Measurements from ENCODE around the gene TINCR.
"Not testable (repeated sequence)": the region's sequence is repeated elsewhere in the genome, so short reads cannot be mapped to it uniquely, and the experiment has no call there.

Gene TINCR

DNA sequence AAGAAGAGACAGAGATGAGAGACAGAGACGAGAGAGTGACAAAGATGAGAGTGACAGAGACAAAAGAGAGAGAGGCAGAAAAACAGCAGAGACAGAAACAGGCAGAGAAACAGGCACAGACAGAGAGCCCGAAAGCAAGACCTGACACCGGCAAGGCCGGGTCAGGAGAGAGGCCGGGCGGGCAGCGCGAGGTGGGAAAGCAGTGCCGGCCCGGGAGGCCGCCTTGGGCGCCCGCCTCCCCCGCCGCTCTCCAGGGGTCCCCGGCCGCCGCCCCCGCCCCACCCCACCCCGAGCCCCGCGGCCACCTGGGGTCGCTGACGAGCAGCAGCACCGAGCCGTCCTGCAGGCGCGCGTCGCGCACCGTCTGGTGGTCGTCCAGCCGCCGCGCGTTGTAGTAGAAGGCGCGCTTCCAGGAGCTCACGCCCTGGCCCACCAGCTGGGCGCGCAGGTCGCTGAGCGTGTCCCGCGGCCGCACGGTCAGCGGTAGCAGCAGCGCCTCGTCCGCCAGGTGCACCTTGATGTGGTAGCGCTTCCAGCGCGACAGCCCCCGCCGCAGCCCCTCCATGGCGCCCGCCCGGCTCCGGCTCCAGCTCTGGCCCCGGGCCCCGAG lies at the start of gene TINCR:
Gene TINCR (minus strand): TSS at position 594 of the 610 bp plus-strand sequence.
- no peak for DNase-seq (ENCODE audit: low spot score)

DNA sequence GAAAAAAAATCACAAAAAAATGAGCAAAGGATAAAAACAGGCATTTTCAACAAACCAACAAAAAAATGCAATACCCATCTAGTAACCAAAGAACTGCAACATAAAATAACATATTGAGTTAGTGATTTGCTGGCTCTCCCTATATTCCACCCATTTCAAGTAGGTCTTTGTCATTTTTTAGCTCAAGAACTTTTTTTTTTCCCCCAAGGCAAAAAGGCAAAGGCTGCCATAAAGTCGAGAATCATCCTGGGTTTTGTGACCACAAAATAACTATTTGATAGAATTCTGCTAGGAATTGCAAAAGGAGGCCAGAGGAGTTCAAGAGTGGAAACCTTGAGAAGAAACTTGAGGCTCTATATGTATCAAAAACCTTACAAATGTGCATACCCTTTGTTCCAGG lies 49.3 kb upstream of the TINCR start:
- no peak for DNase-seq (ENCODE audit: low spot score)

DNA sequence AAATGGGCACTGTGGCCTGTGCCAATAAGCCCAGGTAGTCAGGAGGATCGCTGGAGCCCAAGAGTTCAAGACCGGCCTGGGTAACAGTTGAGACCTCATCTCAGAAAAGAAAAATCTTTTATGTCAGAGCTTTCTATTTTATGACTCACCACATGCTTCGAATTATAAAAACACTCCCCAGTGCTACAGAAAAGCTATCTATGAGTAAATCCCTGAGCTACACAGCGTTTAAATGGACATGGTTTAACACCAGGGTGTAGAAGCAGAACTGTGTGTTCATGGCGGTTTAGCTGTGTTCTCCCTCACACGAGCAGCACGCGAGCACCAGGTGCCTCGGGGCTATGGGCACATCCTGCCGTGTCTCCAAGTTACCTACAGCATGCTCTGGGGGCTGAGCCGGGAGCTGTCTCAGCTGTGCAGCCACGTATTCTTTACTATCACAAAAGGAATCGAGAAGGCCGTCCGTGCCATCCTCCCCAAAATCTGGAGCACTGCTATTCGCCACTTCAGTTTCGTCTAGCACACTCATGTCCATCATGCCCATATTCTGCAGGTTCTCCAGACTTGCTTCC lies 48.1 kb upstream of the TINCR start:
- peak; percentile 40 for DNase-seq (ENCODE audit: low spot score)

GRCh38 chr19:5612891-5613865 lies 45.4 kb upstream of the TINCR start:
- no peak for DNase-seq (ENCODE audit: low spot score)

DNA sequence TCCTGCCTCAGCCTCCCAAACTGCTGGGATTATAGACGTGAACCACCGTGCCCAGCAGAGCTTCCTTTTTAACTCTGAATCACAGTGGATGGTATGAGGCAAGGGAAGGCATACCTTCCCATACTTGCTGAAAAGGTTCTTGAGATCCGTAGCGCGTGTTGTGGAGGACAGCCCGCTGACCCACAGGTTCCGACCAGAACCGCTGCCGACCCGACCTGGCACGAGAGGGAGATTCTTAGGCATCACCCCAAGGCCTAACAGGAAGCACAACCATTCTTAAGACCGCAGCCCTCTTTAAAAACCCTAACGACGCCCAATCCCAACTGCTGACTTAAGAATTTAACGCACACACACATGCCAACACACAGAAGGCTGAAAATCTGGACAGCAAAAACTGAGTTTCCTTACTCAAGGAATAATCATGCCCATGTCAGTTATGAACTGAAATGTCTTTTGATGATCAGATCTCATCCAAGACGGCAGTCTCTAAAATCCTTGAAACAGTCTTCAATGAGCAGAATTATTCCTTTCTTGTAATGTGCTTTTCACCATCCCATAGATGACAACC lies 42.2 kb upstream of the TINCR start:
- DNase-seq (ENCODE audit: low spot score): no peak

GRCh38 chr19:5608766-5609165 lies 41.0 kb upstream of the TINCR start:
- not testable (repeated sequence) for DNase-seq (ENCODE audit: low spot score)

DNA sequence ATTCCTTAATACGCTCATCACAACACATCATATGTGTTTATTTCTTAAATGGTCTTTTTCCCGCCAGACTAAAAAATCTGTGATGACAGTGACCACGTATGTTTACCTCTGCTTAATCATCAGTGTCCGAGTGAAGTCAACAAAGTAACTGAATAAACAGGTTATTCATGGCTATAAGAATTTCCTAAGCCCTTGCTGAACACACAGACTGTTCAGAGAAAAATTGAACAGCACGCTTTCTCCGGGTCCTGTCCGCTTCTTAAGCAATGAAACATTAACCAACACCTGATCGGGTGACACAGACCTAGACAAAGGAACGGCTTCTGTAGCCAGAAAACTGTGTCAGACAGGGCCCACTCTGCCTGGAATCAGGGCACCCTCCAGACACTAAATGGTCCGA lies 40.5 kb upstream of the TINCR start:
- DNase-seq (ENCODE audit: low spot score): no peak

GRCh38 chr19:5607318-5608275 lies 39.8 kb upstream of the TINCR start:
- DNase-seq (ENCODE audit: low spot score): no peak

DNA sequence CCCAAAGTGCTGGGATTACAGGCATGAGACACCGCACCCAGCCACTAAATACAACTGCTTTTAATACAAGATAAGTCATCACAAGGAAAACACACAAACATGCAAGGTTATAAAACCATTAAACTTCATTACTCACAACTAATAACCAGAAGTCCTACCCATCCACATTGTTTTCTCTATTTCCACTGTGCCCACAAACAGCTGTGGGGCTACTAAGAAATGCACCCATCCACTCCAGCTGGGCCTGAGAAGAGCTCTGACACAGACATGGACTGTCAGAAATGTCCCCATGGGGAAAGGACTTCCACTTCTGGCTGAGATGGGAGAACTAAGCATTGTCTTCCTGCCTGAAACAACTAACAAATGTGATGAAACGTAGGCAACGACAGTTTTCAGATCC lies 37.6 kb upstream of the TINCR start:
- no peak for DNase-seq (ENCODE audit: low spot score)

DNA sequence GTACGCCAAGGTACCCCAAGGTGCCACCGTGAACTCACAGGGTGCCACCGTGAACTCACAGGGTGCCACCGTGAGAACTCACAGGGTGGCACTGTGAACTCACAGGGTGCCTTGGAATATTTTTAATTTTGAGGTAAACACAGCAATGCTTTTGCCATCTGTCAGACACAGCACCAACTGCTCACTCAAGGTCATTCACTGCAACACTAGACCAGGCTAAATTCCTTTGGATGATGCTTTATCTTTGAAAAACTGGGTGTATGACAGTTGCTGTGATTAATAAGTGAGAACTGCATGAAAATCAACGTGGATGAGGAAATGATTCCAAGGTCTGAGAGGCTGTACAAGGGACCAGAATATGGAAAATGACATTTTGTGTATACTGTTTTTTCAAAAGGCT lies 35.9 kb upstream of the TINCR start:
- DNase-seq (ENCODE audit: low spot score): no peak

GRCh38 chr19:5600797-5601196 lies 33.0 kb upstream of the TINCR start:
- no peak for DNase-seq (ENCODE audit: low spot score)

GRCh38 chr19:5595745-5596144 lies 28.0 kb upstream of the TINCR start:
- no peak for DNase-seq (ENCODE audit: low spot score)

DNA sequence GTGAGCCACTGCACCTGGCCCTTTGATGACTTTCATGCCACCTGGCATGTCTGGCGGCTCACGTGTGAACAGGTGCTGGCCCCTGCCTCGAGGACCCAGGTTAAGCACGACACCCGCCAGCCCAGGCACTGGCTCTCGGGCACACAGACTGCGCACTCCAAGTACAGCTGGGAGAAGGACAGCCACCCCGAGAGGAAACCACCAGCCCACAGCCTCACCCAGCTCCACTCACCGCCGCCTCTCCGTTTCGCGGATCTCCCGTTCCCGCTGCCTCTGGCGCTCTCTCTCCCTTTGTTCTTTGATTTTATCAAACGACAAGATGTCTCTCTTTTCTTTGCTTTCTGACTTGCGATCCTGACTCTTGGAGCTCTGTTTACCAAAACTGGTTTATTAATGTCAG lies 27.4 kb upstream of the TINCR start:
- no peak for DNase-seq (ENCODE audit: low spot score)

DNA sequence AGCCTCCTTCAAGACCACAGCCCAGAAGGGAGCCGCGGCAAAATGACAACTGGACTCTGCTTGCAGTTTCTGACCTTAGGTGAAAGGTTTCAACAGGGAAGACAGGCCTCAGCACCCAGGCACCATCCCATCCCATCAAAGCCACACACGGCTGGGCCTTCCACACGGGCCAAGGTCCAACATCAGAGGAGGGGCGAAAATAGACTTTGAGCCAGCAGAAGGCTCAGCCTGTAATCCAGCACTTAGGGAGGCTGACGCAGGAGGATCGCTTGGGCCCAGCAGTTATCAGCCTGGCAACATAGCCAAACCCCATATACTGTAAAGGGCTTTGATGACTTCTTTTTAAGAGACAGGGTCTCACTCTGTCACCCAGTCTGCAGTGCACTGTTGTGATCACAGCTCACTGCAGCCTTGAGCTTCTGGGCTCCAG lies 26.8 kb upstream of the TINCR start:
- no peak for DNase-seq (ENCODE audit: low spot score)

DNA sequence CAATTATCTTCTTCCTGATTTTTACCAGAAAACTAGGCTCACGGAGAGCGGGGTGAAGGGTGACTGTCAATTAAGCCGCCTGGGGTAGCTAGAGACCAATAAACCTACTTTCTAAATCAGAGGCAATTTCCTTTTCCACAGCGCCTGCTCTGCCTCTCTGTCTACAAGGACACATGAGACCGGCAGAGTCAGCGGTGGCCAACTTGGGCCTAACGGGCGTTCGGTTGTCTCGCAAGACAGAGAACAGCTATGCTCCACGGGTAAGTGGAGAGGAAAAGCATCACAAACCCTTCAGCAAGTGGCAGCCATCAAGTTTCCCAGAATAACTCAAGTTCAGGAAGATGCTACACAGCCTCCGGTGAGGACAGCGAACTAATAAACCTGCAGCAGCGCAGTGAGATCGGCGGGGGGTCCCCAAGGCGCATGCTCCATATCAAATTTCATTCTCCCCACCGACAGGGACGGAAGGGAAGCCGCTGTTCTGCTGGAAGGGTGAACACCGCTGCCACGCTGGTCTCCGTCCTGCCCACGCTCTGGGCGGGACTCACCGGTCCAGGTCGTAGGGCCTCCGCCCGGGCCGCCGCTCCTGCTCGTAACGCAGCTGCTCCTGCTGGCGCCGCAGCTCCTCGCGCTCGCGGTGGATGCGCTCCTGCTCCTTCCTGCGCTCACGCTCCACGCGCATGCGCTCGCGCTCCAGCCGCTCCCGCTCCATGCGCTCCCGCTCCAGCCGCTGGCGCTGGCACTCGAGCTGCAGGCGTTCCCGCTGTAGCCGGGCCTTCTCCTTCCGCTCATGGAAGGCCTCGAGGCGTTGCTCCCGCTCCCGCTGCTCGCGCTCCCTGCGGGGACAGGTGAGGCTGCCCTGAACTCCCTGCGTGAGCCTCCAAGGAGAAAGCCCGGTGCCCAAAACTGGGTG lies 25.8 kb upstream of the TINCR start:
- no peak for DNase-seq (ENCODE audit: low spot score)

DNA sequence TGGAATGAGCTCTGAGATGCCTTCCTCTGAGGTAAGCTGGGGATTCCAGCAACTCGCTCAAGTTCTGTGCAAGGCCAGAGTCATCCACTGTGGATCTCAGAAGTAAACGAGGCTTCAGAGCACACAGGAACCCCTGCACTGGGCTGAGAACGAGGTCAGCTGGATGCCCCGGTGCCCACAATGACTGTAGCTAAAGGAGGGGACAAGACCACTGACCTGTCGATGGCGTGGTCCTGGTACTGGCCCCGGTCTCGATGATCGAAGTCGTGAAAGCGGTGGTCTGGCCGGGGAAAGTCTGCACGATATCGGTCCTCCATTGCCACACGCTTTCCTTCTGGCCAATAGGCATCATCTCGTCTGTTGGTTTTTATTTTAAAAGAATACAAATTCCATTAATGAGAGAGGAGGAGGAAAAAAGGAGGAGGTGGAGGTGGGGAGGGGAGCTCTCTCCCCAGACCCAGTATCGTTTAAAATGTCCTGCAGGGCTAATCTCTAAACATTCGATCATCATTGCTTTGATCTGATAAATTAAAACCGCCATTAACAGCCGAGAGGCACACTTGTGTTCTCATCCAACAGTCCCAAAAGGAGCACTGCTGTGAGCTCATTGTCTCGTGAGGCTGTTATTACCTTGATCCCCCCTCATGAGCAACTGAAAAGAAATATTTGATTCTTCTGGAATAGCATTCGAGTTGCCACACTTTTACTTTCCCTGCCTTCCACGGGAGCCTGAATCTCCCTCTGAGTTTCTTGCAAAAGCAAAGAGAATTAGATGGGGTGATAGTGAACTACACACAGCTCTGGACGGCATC lies 25.0 kb upstream of the TINCR start:
- DNase-seq (ENCODE audit: low spot score): peak; percentile 20

DNA sequence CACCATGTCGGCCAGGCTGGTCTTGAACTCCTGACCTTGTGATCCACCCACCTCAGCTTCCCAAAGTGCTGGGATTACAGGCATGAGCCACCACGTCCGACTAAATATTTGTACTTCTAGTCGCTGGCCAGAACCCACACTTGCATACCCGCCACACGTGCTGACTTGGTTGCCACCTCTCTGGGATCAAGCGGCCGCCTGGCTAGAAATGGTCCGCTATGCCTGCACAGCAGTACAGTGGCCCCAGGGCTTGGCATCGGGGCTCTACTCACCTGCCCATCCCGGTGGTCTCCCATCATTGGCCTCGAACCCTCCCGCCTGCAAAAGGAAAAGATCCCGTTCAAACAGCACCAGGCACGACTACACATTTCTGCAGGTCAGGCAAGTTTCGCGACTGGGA lies 23.7 kb upstream of the TINCR start:
- no peak for DNase-seq (ENCODE audit: low spot score)

GRCh38 chr19:5590865-5591154 lies 23.1 kb upstream of the TINCR start:
- DNase-seq (ENCODE audit: low spot score): no peak

- no peak for DNase-seq (ENCODE audit: low spot score)
Observed at GRCh38 chr19:5590151-5590864, 22.6 kb upstream of the TINCR start.

Data from AG08396 (cell line).